Activated T-helper 9 cell treated with anti-CD3 and anti-CD28 coated beads, Interleukin-2, amount 50 U/mL, for 16 hours (primary cell): ENCODE measurements around the gene POLR3B.
"Not testable (repeated sequence)": the region's sequence is repeated elsewhere in the genome, so short reads cannot be mapped to it uniquely, and the experiment has no call there.

Source experiments
- DNase-seq: peaks from one replicate; pipeline ENCODE4 v3.0.0-alpha.2; 2020; ENCODE audit warnings: low read depth

The POLR3B gene

DNA sequence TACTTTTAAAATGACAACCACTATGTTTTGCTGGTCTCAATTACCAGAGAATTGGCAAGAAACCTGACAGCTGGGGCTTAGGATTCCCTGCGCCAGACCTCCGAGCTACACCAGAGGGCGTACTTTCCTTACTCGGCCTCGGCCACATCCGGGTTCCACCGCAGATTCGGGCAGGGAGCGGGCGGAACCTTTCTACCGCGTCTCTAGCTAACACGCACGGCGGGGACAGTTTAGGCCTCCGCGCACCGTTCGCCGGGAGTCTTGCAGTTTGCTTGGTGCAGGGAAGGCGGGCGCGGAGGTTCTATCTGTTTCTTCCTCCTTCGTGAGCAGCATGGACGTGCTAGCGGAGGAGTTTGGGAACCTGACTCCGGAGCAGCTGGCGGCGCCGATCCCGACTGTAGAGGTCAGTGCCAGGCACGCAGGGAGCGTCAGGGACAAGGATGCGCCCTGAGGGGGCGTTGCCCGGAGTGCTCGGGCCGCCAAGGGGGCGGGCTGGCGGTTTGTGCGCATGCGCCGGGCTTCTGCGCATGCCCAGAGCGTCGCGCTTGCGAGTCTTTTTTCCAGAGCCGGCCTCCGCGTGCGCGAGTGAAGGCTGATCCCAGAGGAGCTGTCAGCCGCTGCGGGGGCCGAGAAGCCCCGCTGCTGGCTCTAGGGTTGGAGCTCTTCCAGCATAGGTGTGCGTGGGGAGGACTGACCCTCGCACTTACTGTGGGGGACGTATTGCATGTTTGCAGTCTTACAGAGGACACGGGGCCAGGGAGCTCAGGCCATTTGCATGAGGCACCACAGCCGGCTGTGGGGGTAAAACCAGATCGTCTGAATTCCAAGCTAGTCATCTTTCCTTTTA is at the start of gene POLR3B:
Gene POLR3B, plus strand, starts transcription at position 200 of the 847 bp plus-strand sequence. Its CDS starts 132 bp downstream, at position 332.
- peak; percentile 93 for DNase-seq

DNA sequence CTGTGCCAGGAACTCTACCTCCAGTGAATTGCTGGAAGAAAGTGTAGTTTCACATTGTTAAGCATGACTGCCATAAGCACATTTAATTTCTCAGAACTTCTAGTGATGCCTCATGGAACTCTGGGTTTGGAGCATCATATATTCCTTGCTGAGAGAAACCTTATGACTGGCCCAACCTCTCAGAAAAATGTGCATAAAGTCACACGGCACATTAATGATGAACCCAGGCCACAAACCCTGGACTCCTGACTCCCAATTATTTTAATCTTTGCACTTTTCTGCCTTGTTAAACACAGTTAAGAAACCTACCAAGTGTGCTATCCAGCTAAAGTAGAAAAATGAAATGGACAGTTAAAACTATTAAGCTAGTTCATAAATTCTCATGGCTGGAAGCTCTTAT is 49.4 kb upstream of the POLR3B start:
- DNase-seq: no peak

DNA sequence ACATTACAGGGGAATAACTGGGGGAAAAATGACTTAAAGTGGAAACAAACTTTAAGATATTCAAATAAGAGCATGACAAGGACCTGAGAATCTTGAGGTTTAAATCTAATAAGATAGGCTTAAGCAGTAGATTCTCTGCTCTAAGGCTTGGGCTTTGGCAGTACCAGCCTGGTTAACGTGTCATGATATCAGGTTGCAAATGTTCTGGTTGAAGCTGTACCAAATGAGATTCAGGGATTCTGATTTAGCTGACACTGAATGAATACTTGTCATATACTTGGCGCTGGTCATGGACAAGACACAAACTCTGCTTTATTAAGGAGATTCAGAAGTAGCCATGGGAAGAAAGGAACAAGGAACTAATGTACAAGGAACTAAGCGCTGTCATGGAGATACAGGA is 48.9 kb upstream of the POLR3B start:
- no peak for DNase-seq

DNA sequence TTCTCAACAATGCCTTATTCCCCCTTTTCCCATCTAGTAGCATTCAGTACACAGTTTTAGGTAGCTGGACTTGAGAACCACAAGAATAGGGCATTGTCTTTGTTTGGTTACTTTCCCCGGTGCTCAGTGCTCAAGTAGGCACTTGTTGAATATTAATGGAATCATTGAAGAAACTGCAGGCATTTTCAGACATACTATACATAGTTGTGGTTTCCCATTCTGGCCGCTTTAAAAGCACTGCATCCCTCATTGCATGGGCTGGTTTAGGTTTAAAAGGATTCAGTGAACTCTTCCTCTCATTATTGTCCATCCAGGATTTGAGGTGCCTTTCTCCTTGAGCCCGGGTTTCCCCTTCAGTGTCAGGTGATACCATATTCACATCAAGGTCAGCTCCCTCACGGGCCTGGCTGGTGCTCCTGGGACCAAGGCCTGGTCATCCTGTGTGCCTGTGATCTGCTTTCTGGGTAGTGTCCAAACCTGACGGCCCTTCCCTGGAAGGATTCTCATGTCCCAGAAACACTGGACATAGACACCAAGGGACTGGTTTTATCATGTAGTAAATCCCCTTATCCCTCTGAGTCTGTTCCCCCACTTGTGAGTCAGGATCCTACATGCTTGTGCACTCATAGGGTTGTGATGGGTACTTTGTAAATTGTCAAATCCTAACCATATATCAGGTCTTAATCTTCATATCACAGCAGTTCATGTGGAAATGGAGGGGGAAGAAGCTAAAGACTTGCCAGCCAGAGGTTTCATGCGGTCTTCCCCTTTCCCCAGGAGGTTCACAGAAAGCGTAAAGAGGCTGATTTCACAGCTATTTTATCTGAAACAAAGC is 47.7 kb upstream of the POLR3B start:
- no peak for DNase-seq

DNA sequence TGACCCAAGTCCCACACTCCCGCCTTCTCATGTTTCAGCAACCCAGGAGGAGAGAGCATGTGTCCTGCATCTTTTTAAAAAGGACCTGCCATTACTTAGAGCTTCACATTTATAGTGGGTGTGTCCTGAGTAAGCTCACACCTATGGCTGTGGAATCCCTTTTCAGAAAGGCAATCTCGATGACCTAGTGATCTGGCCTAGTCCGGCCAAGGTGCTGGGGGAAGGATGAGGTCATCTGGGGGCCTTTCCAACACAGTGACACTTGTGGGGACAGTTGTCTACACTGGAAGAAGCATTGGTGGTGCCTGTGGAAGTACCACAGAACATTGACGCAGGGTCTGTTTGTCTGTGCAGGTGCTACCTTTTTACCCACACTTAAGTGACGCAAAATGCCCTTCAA is 46.9 kb upstream of the POLR3B start:
- no peak for DNase-seq

DNA sequence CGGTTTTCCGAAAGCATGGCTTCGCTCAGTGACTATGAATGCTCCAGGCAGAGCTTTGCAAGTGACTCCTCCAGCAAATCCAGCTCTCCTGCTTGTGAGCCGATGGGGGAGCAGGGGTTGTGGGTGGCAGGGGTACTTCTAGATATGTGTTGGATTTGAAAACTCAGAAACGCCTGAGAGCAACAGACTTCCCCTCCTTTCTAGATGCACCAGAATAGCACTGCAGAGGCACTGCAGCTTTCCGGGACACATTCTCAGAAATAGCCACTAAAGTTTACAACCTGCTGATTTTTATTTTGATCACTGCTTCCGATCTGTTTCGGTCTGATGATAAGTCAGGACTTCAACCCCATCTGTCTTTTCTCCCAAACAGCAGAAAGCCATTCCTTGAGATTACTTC is 46.4 kb upstream of the POLR3B start:
- no peak for DNase-seq

DNA sequence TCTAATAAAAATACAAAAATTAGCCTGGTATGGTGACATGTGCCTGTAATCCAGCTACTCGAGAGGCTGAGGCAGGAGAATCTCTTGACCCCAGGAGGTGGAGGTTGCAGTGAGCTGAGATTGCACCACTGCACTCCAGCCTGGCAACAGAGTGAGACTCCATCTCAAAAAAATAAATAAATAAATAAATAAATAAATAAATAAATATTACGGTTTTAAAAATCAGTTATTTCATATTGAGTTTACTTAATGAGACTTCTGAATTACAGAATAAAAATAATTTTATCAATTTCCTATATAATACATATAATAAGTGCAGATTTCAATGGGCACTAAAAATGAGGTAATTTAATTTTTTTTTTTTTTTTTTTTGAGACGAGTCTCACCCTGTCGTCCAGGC is 44.1 kb upstream of the POLR3B start:
- not testable (repeated sequence) for DNase-seq

DNA sequence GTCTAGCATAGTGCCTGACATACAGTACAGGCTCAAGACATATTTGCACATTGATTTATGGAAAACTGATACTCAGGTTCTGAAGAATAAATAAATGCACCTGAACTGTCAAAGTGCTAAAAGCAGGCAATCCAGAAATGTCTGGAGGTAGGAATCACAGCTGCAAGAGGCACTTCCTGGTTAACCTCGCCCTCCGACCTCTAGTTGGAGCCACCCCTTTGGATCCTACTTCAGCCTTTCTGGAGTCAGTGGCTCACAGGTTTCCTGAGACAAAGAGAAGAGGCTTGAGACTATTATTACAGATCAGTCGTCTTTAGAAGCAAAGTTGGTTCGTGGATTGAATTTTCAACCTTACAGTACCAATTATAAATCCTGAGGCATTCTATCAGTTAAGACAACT is 42.0 kb upstream of the POLR3B start:
- DNase-seq: no peak

DNA sequence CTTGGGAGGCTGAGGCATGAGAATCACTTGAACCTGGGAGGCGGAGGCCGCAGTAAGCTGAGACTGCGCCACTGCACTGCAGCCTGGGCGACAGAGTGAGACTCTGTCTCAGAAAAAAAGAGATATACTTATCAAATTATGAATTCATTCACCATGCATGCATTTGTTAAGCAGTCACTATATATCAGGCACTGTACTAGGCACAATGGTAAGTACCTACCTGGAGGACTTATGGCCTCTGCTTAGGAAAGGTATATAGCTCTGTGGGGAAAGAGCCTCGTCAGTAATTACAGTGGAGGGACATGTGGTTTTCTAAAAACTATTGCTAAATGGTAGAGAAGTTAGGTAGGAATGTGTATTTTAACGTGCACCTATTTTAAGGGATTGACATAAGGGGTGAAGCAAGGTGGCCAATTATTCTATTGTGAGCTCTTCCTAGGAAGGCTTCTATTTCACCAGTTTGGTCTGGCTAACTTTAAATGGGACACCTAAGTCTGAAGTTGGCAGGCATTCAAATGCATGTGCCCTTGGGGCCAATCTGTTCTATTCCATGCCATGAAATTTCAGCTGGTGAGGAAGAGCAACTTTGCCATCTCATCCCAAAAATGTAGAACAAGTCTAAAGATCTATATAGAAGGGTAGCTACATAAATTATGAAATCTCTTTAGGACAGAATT is 40.0 kb upstream of the POLR3B start:
- DNase-seq: no peak

DNA sequence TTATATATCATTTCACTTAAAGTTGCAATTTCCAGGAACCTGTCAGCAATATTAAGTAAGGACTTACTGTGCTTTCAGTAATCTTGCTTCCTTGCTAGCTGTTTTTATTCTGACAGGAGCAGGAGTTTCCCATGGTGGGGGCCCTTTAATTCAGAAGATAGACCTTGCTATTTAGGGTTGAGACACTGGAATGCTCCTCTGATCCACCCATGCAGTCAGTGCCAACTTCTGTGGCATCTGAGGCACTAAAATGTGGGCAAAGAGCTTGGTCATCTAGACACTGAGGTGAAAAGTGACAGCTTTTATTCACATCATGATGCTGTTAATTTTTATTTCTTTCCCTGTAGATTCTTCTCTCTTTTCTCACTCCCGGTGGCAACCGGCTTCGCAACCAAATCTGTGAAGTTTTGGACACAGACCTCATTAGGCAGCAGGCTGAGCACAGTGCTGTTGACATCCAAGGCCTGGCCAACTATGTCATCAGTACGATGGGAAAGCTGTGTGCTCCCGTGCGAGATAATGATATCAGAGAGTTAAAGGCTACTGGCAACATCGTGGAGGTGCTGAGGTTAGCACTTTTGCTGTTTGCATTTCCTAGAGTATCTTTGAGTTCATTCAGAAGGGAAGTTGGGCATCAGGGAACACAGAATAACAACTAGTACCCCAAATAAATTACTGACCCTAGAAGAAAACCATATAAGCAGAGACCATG is 36.3 kb upstream of the POLR3B start:
- DNase-seq: no peak

DNA sequence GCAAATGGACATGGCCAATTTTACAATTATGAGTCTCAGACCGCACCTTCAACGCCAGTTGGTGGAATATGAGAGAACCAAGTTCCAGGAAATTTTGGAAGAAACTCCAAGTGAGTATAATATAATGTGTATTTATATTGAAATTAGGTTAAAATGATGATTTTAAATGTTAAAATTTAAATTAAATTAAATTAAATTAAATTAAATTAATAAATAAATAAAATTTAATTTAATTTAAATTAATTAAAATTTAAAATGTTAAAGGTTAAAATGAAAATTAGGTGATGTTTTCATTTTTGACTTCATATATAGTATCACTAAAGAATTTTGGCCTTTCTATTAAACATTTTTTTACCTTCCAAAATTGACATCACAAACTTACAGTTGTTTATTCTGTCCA is 34.0 kb upstream of the POLR3B start:
- DNase-seq: no peak

DNA sequence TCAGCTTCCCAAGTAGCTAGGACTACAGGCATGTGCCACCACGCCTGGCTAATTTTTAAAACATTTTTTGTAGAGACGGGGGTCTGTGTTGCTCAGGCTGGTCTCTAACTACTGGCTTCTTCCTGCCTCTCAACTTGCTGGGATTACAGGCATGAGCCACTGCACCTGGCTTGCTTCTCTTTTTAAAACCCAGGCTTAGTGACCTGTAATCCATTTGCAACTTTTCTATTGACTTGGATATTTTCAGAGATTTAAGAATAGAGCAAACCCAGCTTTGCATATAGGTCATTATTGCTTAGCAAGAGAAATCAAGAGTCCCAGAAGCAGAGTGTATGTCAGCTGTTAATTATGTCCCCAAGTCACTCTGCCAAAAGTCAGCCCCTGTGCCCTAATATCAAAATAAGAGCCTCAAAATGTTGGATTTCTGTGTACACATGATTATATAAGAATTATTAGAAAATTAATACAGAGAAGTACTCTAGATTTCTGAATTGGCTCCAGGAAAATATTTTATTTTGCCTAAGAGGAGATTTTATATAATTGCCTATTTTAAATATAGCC is 30.2 kb upstream of the POLR3B start:
- no peak for DNase-seq

DNA sequence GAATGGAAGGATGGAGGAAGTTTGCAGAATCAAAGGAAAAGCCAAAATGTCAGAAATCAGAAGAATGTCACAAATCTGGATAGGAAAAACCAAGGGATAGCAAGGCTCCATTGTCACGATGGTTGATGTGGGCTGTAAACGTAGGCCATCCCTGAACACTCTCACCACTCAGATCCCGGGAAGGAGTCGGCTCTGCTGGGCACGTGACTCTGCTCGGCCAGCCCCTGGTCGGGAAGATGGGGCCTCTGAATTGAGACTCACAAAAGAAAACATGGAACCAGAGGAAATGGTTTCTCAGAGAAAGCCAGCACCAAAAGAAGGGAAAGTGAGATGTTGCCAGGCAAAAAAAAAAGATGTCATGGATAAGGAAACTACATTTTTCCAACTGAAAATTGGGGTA is 28.8 kb upstream of the POLR3B start:
- no peak for DNase-seq

DNA sequence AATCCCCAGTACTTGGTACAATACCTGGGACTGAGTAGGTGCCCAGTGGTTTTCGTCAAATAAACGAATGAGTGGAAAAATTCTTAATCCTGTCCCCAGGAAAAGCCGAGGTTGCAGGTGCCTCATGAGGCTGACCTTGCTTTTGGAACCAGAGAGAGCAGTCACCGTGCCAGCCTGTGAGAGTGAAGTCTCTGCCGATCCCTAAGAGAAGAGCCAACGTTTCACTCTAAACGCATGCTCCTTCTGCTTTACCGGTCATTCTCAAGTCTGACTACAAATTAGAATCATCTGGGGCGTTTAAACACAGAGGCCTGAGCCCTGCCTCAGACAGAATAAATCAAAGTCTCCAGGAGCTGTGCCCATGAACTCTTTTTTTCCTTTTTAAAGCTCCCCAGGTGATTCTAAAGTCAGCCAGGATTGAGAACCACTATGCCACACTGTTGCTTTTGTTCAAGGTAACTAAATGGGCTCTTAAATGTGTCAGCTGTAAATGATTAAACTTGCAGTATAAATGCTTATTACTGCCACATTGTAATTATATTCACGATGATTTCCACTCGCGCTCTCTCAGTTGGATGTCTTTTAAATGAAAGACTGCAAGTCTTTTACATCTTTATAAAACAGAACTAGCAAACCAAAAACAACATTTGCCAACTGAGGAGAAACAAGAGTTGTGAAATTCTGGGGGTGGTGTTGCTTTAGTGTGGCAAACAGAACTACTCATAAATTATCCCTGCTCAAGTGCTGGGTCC is 28.1 kb upstream of the POLR3B start:
- no peak for DNase-seq

DNA sequence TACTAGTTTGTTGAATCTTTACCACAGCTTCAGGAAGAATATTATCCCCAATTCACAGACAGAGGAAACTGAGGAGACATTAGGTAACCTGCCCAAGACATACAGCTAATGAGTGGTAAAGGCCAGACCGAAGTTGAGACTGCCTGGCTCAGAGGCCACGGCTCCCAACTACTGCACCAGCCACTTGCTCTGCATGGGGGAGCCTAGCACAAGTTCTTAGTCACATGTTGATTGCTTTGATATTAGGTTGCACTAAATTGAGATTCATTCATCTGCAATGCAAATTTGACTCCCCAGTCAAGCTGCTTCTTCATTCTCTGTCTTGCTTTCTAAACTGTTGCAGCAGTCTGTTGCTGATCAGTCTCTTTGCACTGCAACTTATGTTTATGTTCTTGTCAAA is 25.9 kb upstream of the POLR3B start:
- DNase-seq: no peak

DNA sequence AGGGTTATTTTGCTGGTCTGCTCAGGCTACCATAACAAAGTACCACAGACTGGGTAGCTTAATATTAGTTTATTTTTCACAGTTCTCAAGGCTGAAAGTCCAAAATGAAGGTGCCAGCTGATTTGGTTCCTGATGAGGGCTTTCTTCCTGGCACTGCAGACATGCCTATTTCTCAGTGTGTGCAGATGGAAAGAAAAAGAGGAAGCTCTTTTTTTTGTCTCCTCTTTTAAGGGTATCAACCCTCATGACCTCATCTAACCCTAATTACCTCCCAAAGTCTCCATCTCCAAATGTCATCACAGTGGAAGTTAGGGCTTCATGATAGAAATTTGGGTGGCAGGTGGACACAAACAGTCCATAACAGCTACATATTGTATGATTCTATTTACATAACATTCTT is 25.0 kb upstream of the POLR3B start:
- no peak for DNase-seq

DNA sequence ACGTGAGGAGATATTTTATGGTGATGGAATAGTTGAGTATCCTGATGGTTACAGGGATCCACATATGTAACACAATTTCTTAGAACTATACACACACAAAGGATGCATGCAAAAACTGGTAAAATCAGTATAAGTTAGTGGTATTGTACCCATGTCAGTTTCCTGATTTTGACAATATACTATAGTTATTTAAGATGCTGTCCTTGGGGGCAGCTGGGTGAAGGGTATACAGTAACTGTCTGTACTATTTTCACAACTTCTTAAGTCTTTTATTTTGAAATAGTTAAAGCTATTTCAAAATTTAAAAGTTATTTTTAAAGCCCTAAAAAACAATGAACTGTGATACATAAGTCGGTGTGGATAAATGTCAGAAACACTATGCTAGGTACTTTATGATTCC is 24.5 kb upstream of the POLR3B start:
- no peak for DNase-seq

DNA sequence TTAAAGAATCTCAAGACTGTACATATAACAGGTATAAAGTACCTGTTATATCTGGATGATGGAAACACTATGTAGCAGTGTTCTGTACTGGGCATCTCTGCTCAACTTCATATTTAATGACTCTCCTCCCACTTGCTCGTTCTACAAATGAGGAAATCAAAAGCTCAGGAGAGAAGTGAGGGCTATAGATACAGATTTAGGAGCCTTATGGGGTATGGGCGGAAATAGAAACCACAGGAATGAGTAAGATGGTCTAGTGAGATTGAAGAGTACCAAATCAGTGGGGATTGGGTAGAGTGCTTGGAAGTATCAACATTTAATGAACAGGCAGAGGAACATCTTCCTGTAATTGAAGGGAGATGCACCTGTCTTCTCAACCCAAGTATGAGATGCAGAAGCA is 23.8 kb upstream of the POLR3B start:
- no peak for DNase-seq

DNA sequence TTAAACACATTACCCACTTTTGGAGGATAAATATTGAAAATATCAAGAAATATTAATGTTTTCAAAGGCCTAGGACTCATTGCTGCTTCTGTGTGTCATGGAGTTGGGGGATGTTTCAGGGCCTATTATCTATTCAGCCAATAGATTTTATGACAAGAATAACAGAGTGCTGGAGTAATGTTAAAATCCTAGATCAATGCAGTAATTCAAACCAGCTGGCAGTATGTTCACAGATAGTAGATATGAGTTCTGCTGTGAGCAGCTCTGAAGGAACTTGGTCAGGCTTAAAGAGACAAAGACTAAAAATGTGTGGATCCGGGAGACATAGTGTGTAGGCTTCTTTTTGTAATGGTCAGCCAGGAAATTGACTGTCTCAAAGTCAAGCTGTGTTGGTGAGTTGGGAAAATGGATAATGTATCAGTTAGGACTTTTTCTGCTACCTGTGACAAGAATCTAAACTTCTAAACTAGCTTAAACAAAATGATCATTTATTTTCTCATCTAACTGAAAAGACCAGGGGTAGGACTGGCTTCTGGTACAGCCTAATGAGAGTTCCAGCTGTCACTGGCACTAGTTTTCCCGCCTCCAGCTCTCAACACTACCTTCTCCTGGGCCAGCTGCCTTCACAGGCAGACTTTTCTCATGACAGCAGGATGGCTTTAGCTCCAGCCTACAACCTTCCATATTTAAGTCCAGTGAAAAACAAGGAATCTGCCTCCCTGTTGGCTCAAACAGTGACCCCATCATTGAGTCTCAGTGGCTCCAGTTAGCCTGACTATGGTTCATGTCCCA is 16.3 kb upstream of the POLR3B start:
- no peak for DNase-seq
